IgD-negative memory B cell (primary cell): ENCODE measurements around the gene GALNT18. TPM values are rescaled to one million over a fixed set of nuclear protein-coding genes. Genes with fewer than 3 reads are reported as not detected.

Source experiments
- H3K27ac Mint-ChIP-seq, 3 donors: one replicate each; pipeline ENCODE4 v1.8.0; 2020 to 2022; ENCODE audit warnings: mild to moderate bottlenecking in 3 of 3, mixed read lengths in 3 of 3, moderate library complexity in 1 of 3
- H3K27me3 Mint-ChIP-seq: one replicate; pipeline ENCODE4 v1.8.0; 2021; ENCODE audit warnings: mixed read lengths
- H3K36me3 Mint-ChIP-seq: one replicate; pipeline ENCODE4 v1.8.0; 2020; ENCODE audit warnings: mild to moderate bottlenecking, mixed read lengths
- H3K4me1 Mint-ChIP-seq, 3 donors: one replicate each; pipeline ENCODE4 v1.8.0; 2020 to 2022; ENCODE audit warnings: mixed read lengths in 3 of 3, mild to moderate bottlenecking in 1 of 3
- H3K4me3 Mint-ChIP-seq, 4 donors: one replicate each; pipeline ENCODE4 v1.8.0; 2020 to 2022; ENCODE audit warnings: mild to moderate bottlenecking in 4 of 4, mixed read lengths in 4 of 4, moderate library complexity in 3 of 4
- H3K9me3 Mint-ChIP-seq, 3 donors: one replicate each; pipeline ENCODE4 v1.8.0; 2020 to 2021; ENCODE audit warnings: mixed read lengths in 3 of 3, mild to moderate bottlenecking in 1 of 3
- polyA plus RNA-seq: library from polyadenylated mRNA; unstranded; fragments of 300-500 nt; fragmentation: Illumina TruSeq; gene quantifications from one replicate; pipeline ENCODE4 v1.2.3, GENCODE V29; 2021

The GALNT18 gene
- polyA plus RNA-seq, 1 donor from 2014 or later = not detected

- no peaks in the 10 kb centered on the region for H3K4me1 Mint-ChIP-seq
- H3K4me3 Mint-ChIP-seq = no peak overlapping the region
- H3K27me3 Mint-ChIP-seq = peaks cover 3% of the 10 kb centered on the region
- H3K9me3 Mint-ChIP-seq = peaks cover 0 to under 1% (median 0%) of the 10 kb centered on the region in 3 donors
- no peak overlapping the region for H3K27ac Mint-ChIP-seq
- no peaks in the 10 kb centered on the region for H3K36me3 Mint-ChIP-seq
Measured at GRCh38 chr11:11436715-11437313, 185.0 kb downstream of the GALNT18 start.

- Mint-ChIP-seq H3K27me3 (peaks cover 5% of the 10 kb centered on the region), H3K36me3 (no peaks in the 10 kb centered on the region), H3K9me3 (peaks cover 0 to 2% (median 0%) of the 10 kb centered on the region in 3 donors), H3K4me1 (no peaks in the 10 kb centered on the region), H3K27ac (no peak overlapping the region), H3K4me3 (no peak overlapping the region)
Measured at GRCh38 chr11:11435635-11436034, 186.2 kb downstream of the GALNT18 start.

GRCh38 chr11:11433960-11434359 lies 187.8 kb downstream of the GALNT18 start:
- Mint-ChIP-seq H3K36me3 (no peaks in the 10 kb centered on the region), H3K27me3 (peaks cover 5% of the 10 kb centered on the region), H3K9me3 (peaks cover 0 to 2% (median 0%) of the 10 kb centered on the region in 3 donors), H3K27ac (no peak overlapping the region), H3K4me1 (no peaks in the 10 kb centered on the region), H3K4me3 (no peak overlapping the region)

- H3K27ac Mint-ChIP-seq = no peak overlapping the region
- H3K36me3 Mint-ChIP-seq = no peaks in the 10 kb centered on the region
- no peaks in the 10 kb centered on the region for H3K4me1 Mint-ChIP-seq
- no peak overlapping the region for H3K4me3 Mint-ChIP-seq
- H3K27me3 Mint-ChIP-seq = peaks cover 6% of the 10 kb centered on the region
- H3K9me3 Mint-ChIP-seq = peaks cover 0 to 2% (median 0%) of the 10 kb centered on the region in 3 donors
Measured at GRCh38 chr11:11432621-11433319, 189.0 kb downstream of the GALNT18 start.

- Mint-ChIP-seq H3K4me3 (no peak overlapping the region), H3K36me3 (no peaks in the 10 kb centered on the region), H3K4me1 (no peaks in the 10 kb centered on the region), H3K27me3 (peaks cover 3% of the 10 kb centered on the region), H3K9me3 (peaks cover 0 to 2% (median 0%) of the 10 kb centered on the region in 3 donors), H3K27ac (no peak overlapping the region)
Measured at GRCh38 chr11:11430431-11430830, 191.4 kb downstream of the GALNT18 start.

- Mint-ChIP-seq H3K27ac (no peak overlapping the region), H3K4me1 (no peaks in the 10 kb centered on the region), H3K4me3 (no peak overlapping the region), H3K36me3 (no peaks in the 10 kb centered on the region), H3K9me3 (peaks cover 0 to 2% (median 0%) of the 10 kb centered on the region in 3 donors), H3K27me3 (peaks cover 3% of the 10 kb centered on the region)
Measured at GRCh38 chr11:11428714-11429113, 193.1 kb downstream of the GALNT18 start.

- H3K9me3 Mint-ChIP-seq = peaks cover 0 to 2% (median 0%) of the 10 kb centered on the region in 3 donors
Measured at GRCh38 chr11:11427542-11427941, 194.3 kb downstream of the GALNT18 start.

GRCh38 chr11:11427140-11427539 lies 194.7 kb downstream of the GALNT18 start:
- Mint-ChIP-seq H3K4me3 (no peak overlapping the region), H3K36me3 (no peaks in the 10 kb centered on the region), H3K9me3 (peaks cover 0 to 2% (median 0%) of the 10 kb centered on the region in 3 donors), H3K27ac (no peak overlapping the region), H3K4me1 (no peaks in the 10 kb centered on the region), H3K27me3 (peaks cover 3% of the 10 kb centered on the region)

More at GRCh38 chr11:11427542-11427941, 194.3 kb downstream of the GALNT18 start:
- Mint-ChIP-seq H3K4me1 (no peaks in the 10 kb centered on the region), H3K27me3 (peaks cover 3% of the 10 kb centered on the region), H3K4me3 (no peak overlapping the region), H3K36me3 (no peaks in the 10 kb centered on the region), H3K27ac (no peak overlapping the region)

GRCh38 chr11:11426226-11426952 lies 195.4 kb downstream of the GALNT18 start:
- no peaks in the 10 kb centered on the region for H3K36me3 Mint-ChIP-seq
- no peak overlapping the region for H3K27ac Mint-ChIP-seq
- no peaks in the 10 kb centered on the region for H3K4me1 Mint-ChIP-seq
- peaks cover 2% of the 10 kb centered on the region for H3K27me3 Mint-ChIP-seq
- no peak overlapping the region for H3K4me3 Mint-ChIP-seq
- no peaks in the 10 kb centered on the region for H3K9me3 Mint-ChIP-seq

- H3K36me3 Mint-ChIP-seq = no peaks in the 10 kb centered on the region
- H3K4me1 Mint-ChIP-seq = no peaks in the 10 kb centered on the region
- H3K27ac Mint-ChIP-seq = no peak overlapping the region
- peaks cover 1% of the 10 kb centered on the region for H3K27me3 Mint-ChIP-seq
- H3K9me3 Mint-ChIP-seq = no peaks in the 10 kb centered on the region
- no peak overlapping the region for H3K4me3 Mint-ChIP-seq
Measured at GRCh38 chr11:11425806-11426205, 196.0 kb downstream of the GALNT18 start.

- H3K4me3 Mint-ChIP-seq = no peak overlapping the region
- no peaks in the 10 kb centered on the region for H3K36me3 Mint-ChIP-seq
- H3K4me1 Mint-ChIP-seq = no peaks in the 10 kb centered on the region
- peaks cover 1% of the 10 kb centered on the region for H3K27me3 Mint-ChIP-seq
- no peaks in the 10 kb centered on the region for H3K9me3 Mint-ChIP-seq
- no peak overlapping the region for H3K27ac Mint-ChIP-seq
Measured at GRCh38 chr11:11424688-11425087, 197.1 kb downstream of the GALNT18 start.

- no peaks in the 10 kb centered on the region for H3K36me3 Mint-ChIP-seq
- H3K27me3 Mint-ChIP-seq = peaks cover 6% of the 10 kb centered on the region
- H3K9me3 Mint-ChIP-seq = no peaks in the 10 kb centered on the region
- no peak overlapping the region for H3K4me3 Mint-ChIP-seq
- H3K27ac Mint-ChIP-seq = no peak overlapping the region
- H3K4me1 Mint-ChIP-seq = no peaks in the 10 kb centered on the region
Measured at GRCh38 chr11:11422411-11423128, 199.2 kb downstream of the GALNT18 start.

- Mint-ChIP-seq H3K9me3 (no peaks in the 10 kb centered on the region), H3K4me1 (peaks cover 0 to under 1% (median 0%) of the 10 kb centered on the region in 3 donors), H3K36me3 (no peaks in the 10 kb centered on the region), H3K4me3 (no peak overlapping the region), H3K27me3 (peaks cover 12% of the 10 kb centered on the region), H3K27ac (no peak overlapping the region)
Measured at GRCh38 chr11:11421509-11421908, 200.3 kb downstream of the GALNT18 start.

- Mint-ChIP-seq H3K36me3 (no peaks in the 10 kb centered on the region), H3K27ac (no peak overlapping the region), H3K9me3 (no peaks in the 10 kb centered on the region), H3K4me3 (no peak overlapping the region), H3K4me1 (peaks cover 0 to 2% (median 0%) of the 10 kb centered on the region in 3 donors), H3K27me3 (peaks cover 17% of the 10 kb centered on the region)
Measured at GRCh38 chr11:11420899-11421285, 200.9 kb downstream of the GALNT18 start.
